Breast epithelium (tissue), 4 donors: ENCODE results near the gene ZHX3. TPM values are rescaled to one million over a fixed set of nuclear protein-coding genes. Genes with fewer than 3 reads are reported as not detected.

Experiments used
- DNase-seq, 2 donors: peaks; one replicate each; pipeline ENCODE4 v3.0.0-alpha.2; 2019; ENCODE audit warnings: low spot score in 2 of 2
- H3K27ac ChIP-seq, 2 donors: fragments of 200-600 bp; sonication (generic) in 1 of 2; one replicate each; pipeline ENCODE4 v1.5.1; 2016 to 2019; ENCODE audit warnings: mild to moderate bottlenecking in 1 of 2
- H3K27me3 ChIP-seq, 2 donors: fragments of 200-600 bp; sonication (generic) in 1 of 2; one replicate each; pipeline versions ENCODE4 v1.5.1 to v1.6.0; 2017 to 2019; ENCODE audit warnings: control low read depth in 1 of 2, mild to moderate bottlenecking in 1 of 2
- H3K36me3 ChIP-seq: fragments of 200-600 bp; one replicate; pipeline ENCODE4 v1.5.1; 2019
- H3K4me1 ChIP-seq, 2 donors: fragments of 200-600 bp; sonication (generic); one replicate each; pipeline ENCODE4 v1.5.1; 2016 to 2019; ENCODE audit warnings: control low read depth in 1 of 2
- H3K4me3 ChIP-seq, 3 donors: fragments of 200-600 bp; sonication (generic); 1 replicate in 2 of 3; 2 replicates in 1 of 3; pipeline ENCODE4 v1.5.1; 2016 to 2019; ENCODE audit warnings: mild to moderate bottlenecking in 3 of 3, moderate library complexity in 2 of 3
- H3K9me3 ChIP-seq, 2 donors: fragments of 200-600 bp; sonication (generic) in 1 of 2; one replicate each; pipeline ENCODE4 v1.5.1; 2016 to 2019; ENCODE audit warnings: control low read depth in 1 of 2
- POLR2A ChIP-seq: fragments of 450-650 bp; IDR thresholded peaks from one replicate; pipeline ENCODE4 v1.6.1; 2016; ENCODE audit warnings: antibody characterized with exemption, mild to moderate bottlenecking, moderate library complexity
- POLR2AphosphoS5 ChIP-seq, 3 donors: sonication (generic); formaldehyde crosslinking; IDR thresholded peaks; one replicate each; pipeline ENCODE4 v1.6.1; 2017; ENCODE audit warnings: antibody characterized with exemption in 3 of 3
- intact Hi-C: fragments of 100-400 bp; cut with DNase I; formaldehyde crosslinking; loops from one replicate; pipeline ENCODE4 v1.15.1; 2023; ENCODE audit warnings: low total_unique reads
- total RNA-seq, 3 donors: library from RNA; depleted of rRNA; stranded (reverse); fragments of >200 nt; gene quantifications; one replicate each; pipeline ENCODE4 v1.1.0, GENCODE V29; 2016
- TF ChIP-seq, protein P1 (sequence below), 3 donors: fragments of 450-650 bp; IDR thresholded peaks; one replicate each; pipeline ENCODE4 v1.5.1; 2016 to 2017; ENCODE audit warnings: antibody characterized with exemption in 3 of 3, mild to moderate bottlenecking in 3 of 3, moderate library complexity in 3 of 3

ZHX3 gene
- total RNA-seq, 3 donors from 2014 or later, result 34.4 to 35.7 (median 34.6) TPM

DNA sequence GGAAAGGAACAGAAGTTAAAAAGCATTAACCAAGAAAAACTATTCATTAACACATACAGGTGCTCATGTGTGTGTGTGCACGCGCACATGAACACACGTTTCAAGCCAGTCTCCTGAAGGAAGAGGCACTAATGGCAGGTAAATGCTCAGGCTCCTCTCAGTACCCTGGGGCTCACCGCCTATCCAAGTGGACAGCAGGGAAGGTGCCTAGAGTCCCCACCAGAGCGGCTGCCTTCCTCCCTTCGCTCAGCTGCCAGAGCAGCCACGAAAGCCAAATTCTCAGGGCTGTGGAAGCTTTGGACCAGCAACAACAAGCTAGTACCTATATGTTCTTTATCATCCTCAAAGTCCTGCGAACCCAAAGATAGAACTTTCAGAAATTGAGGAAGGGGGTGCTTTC, 137.6 kb downstream of the ZHX3 start:
- DNase-seq, result peak; percentile 9 to 12
- Histone ChIP-seq H3K27ac (peak overlapping the region; percentile 44 to 73), H3K4me1 (peaks cover 0 to 4% of the 10 kb centered on the region in 2 donors), H3K4me3 (no peak overlapping the region), H3K9me3 (no peaks in the 10 kb centered on the region), H3K27me3 (no peaks in the 10 kb centered on the region), H3K36me3 (no peaks in the 10 kb centered on the region)
- intact Hi-C loops, result loop anchor here (10.0 kb wide), 1 partner anchor 55 kb away; no protein-coding TSS in a partner anchor
- TF ChIP-seq POLR2AphosphoS5 (IDR thresholded peaks at IDR 0.05) (no peak), POLR2A (no peak)
- TF ChIP-seq, protein P1, sequence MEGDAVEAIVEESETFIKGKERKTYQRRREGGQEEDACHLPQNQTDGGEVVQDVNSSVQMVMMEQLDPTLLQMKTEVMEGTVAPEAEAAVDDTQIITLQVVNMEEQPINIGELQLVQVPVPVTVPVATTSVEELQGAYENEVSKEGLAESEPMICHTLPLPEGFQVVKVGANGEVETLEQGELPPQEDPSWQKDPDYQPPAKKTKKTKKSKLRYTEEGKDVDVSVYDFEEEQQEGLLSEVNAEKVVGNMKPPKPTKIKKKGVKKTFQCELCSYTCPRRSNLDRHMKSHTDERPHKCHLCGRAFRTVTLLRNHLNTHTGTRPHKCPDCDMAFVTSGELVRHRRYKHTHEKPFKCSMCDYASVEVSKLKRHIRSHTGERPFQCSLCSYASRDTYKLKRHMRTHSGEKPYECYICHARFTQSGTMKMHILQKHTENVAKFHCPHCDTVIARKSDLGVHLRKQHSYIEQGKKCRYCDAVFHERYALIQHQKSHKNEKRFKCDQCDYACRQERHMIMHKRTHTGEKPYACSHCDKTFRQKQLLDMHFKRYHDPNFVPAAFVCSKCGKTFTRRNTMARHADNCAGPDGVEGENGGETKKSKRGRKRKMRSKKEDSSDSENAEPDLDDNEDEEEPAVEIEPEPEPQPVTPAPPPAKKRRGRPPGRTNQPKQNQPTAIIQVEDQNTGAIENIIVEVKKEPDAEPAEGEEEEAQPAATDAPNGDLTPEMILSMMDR (IDR thresholded peaks at IDR 0.05), result no peak

DNA sequence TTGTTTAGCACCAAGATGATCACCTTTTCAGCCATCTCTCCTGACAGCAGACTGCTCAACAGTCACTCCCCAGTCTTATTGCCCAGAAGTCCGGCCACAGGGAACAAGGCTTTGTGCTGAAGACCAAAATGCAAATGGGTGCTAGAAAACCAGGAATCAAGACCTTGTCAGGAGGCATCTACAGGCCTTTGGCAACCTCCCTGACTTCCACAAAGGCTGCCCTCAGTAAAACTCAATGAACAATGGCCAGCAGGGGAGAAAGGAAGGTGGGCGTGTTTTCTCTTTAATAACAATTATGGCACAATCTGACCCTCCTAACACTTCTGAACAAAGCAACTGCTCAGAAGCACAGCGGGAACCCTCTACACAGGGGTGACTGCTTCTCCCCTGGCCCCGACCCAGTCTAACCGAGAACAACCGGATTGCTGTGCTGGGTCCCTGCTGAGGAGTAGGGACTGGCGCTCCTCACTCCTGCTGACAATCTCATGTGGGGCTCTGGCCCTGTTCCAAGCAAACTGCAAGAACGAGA, 138.6 kb downstream of the ZHX3 start:
- intact Hi-C loops, result loop anchor here (10.0 kb wide), 1 partner anchor 56 kb away; no protein-coding TSS in a partner anchor
- no peaks in the 10 kb centered on the region for H3K36me3 ChIP-seq
- H3K4me3 ChIP-seq, result no peak overlapping the region
- H3K9me3 ChIP-seq, result no peaks in the 10 kb centered on the region
- TF ChIP-seq, protein P1 (IDR thresholded peaks at IDR 0.05), result no peak
- no peak for TF ChIP-seq POLR2AphosphoS5 (IDR thresholded peaks at IDR 0.05)
- TF ChIP-seq POLR2A, result no peak
- no peaks in the 10 kb centered on the region for H3K27me3 ChIP-seq
- DNase-seq, result peak; percentile 24
- peaks cover 0 to 11% of the 10 kb centered on the region in 2 donors for H3K4me1 ChIP-seq
- H3K27ac ChIP-seq, result peak overlapping the region; percentile 73 to 94

GRCh38 chr20:41178495-41178894, 139.0 kb downstream of the ZHX3 start:
- peak; percentile 11 to 22 for DNase-seq
- H3K4me3 ChIP-seq, result no peak overlapping the region
- peak overlapping the region; percentile 73 to 94 for H3K27ac ChIP-seq
- peaks cover 0 to 11% of the 10 kb centered on the region in 2 donors for H3K4me1 ChIP-seq
- no peaks in the 10 kb centered on the region for H3K36me3 ChIP-seq
- intact Hi-C loops, result loop anchor here (10.0 kb wide), 1 partner anchor 56 kb away; no protein-coding TSS in a partner anchor
- H3K9me3 ChIP-seq, result no peaks in the 10 kb centered on the region
- TF ChIP-seq, protein P1 (IDR thresholded peaks at IDR 0.05), result no peak
- TF ChIP-seq POLR2AphosphoS5 (IDR thresholded peaks at IDR 0.05) (no peak), POLR2A (no peak)
- no peaks in the 10 kb centered on the region for H3K27me3 ChIP-seq

- DNase-seq, result peak; percentile 50 to 64
- no peak for TF ChIP-seq POLR2A
- peak overlapping the region; percentile 73 to 94 for H3K27ac ChIP-seq
- intact Hi-C loops, result loop anchor here (10.0 kb wide), 1 partner anchor 57 kb away; no protein-coding TSS in a partner anchor
- no peaks in the 10 kb centered on the region for H3K9me3 ChIP-seq
- H3K4me3 ChIP-seq, result no peak overlapping the region
- no peaks in the 10 kb centered on the region for H3K27me3 ChIP-seq
- peaks cover 2 to 11% of the 10 kb centered on the region in 2 donors for H3K4me1 ChIP-seq
- H3K36me3 ChIP-seq, result no peaks in the 10 kb centered on the region
Observed at GRCh38 chr20:41177636-41178035, 139.9 kb downstream of the ZHX3 start.

- no peak overlapping the region for H3K4me3 ChIP-seq
- H3K27me3 ChIP-seq, result no peaks in the 10 kb centered on the region
- peaks cover 4 to 11% of the 10 kb centered on the region in 2 donors for H3K4me1 ChIP-seq
- H3K9me3 ChIP-seq, result no peaks in the 10 kb centered on the region
- no peaks in the 10 kb centered on the region for H3K36me3 ChIP-seq
- TF ChIP-seq POLR2A (no peak), POLR2AphosphoS5 (IDR thresholded peaks at IDR 0.05) (no peak)
- TF ChIP-seq, protein P1 (IDR thresholded peaks at IDR 0.05), result no peak
- intact Hi-C loops, result loop anchor here (10.0 kb wide), 1 partner anchor 58 kb away; no protein-coding TSS in a partner anchor
- DNase-seq, result peak; percentile 5 to 17
- H3K27ac ChIP-seq, result peak overlapping the region; percentile 73 to 94
Observed at GRCh38 chr20:41176711-41177552, 140.6 kb downstream of the ZHX3 start.
